ENCODE measurements around the gene KNSTRN.

The KNSTRN gene

GRCh38 chr15:40440743-40441564 is 58.4 kb downstream of the KNSTRN start, which contains the start of gene BAHD1:
TSS of gene BAHD1 (plus strand) at chr15:40440953. CDS start at chr15:40458465, 17,512 bp downstream.
- TF ChIP-seq, protein P1, sequence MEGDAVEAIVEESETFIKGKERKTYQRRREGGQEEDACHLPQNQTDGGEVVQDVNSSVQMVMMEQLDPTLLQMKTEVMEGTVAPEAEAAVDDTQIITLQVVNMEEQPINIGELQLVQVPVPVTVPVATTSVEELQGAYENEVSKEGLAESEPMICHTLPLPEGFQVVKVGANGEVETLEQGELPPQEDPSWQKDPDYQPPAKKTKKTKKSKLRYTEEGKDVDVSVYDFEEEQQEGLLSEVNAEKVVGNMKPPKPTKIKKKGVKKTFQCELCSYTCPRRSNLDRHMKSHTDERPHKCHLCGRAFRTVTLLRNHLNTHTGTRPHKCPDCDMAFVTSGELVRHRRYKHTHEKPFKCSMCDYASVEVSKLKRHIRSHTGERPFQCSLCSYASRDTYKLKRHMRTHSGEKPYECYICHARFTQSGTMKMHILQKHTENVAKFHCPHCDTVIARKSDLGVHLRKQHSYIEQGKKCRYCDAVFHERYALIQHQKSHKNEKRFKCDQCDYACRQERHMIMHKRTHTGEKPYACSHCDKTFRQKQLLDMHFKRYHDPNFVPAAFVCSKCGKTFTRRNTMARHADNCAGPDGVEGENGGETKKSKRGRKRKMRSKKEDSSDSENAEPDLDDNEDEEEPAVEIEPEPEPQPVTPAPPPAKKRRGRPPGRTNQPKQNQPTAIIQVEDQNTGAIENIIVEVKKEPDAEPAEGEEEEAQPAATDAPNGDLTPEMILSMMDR (IDR thresholded peaks at IDR 0.05), result peak; percentile 11; the same call in 1 of the 2 replicates
- no peak for TF ChIP-seq ZFX (IDR thresholded peaks at IDR 0.05; ENCODE audit: borderline replicate concordance)
- H3K27ac ChIP-seq, result 0 out of 2 replicates have a peak within 1 kb of the TSS, but pooled peaks have one; percentile 42

- H3K27ac ChIP-seq, result 0 out of 2 replicates have a peak overlapping the region, but pooled peaks have one; percentile 42
These were observed 59.3 kb downstream of the KNSTRN start for GRCh38 chr15:40441565-40442531.

GRCh38 chr15:40443255-40443654 is 60.7 kb downstream of the KNSTRN start:
- TF ChIP-seq, protein P1 (IDR thresholded peaks at IDR 0.05), result no peak
- no peak for TF ChIP-seq ZFX (IDR thresholded peaks at IDR 0.05; ENCODE audit: borderline replicate concordance)
- no peak overlapping the region for H3K27ac ChIP-seq

More at GRCh38 chr15:40441565-40442531, 59.3 kb downstream of the KNSTRN start:
- TF ChIP-seq, protein P1 (IDR thresholded peaks at IDR 0.05), result no peak
- no peak for TF ChIP-seq ZFX (IDR thresholded peaks at IDR 0.05; ENCODE audit: borderline replicate concordance)

DNA sequence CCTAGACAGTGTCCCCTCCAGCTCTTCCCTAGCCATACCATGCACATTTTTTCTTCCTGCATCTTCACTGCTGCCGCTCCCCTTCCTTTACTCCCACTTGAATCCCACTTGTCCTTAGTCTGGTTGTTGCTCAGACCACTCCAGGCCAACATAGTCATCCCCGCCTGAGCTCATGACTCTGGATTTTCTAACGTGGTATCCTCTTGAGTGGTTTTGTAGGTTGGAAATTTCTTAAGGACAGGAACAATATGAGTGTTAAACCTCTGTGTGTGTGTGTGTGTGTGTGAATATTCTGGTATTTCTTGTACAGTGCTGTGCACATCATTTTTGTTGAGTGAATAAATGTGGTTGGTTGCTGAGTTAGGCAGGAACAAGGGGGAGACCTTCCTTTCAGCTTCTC is 61.3 kb downstream of the KNSTRN start:
- no peak for TF ChIP-seq ZFX (IDR thresholded peaks at IDR 0.05; ENCODE audit: borderline replicate concordance)
- TF ChIP-seq, protein P1 (IDR thresholded peaks at IDR 0.05), result no peak
- H3K27ac ChIP-seq, result no peak overlapping the region
